ENCODE measurements around the gene EFHD2. TPM values are rescaled to one million over a fixed set of nuclear protein-coding genes. Genes with fewer than 3 reads are reported as not detected.

The EFHD2 gene
- total and polyA plus RNA-seq, 2 of the 8 experiments (the other 6 are each of a cell fraction or from before 2014, with no cell fraction given), result 24.4 to 25.1 TPM

DNA sequence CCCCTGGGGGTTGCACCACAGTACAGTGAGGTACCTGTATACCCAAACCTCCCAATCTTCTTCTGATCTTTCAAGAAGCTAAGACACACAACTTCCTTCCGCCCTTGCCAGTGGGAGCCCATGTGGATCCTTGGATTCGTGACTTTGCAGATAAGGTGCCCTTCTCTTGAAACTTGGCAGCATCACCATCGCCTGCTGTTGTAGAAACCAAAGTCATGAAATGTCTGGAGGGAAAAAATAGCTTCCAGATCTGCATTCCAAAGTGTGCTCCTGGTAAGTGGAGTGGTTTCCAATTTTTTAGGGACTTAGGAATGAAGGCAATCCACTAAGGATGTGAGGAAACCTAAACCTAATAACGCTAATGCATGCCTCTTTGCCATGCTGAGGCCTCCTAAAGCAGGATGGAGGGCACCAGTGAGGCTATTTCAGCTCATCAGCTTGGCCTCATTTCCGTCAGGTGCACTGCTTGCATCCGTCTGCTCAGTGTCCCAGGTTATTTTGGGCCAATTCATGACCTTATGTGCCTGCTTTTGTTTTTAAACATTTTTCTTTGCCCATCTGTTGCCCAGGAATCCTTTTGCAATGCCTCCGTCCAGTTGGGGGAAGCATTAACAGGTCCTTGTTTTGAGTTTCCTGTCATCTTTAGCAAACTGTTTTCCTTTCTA is 8.2 kb upstream of the EFHD2 start:
- Histone ChIP-seq H2BK15ac (ENCODE audit: low read length) (no peak overlapping the region), H3K56ac (replicated peaks; ENCODE audit: insufficient read length, low read depth, low read length) (no peak overlapping the region), H2BK5ac (ENCODE audit: low read depth, low read length) (no peak overlapping the region), H2BK120ac (replicated peaks; ENCODE audit: low read depth, low read length) (no peak overlapping the region), H2BK12ac (ENCODE audit: low read depth, low read length) (no peak overlapping the region; the same call in 1 of the 2 replicates), H3K27me3 (replicated peaks in 1 of 4; ENCODE audit: control insufficient read depth in 3 of 4, extremely low read depth in 1 of 4, insufficient read depth in 3 of 4, low read length in 3 of 4) (no peaks in the 10 kb centered on the region; a peak in 2 of 7 replicates), H3K9me3 (ENCODE audit: insufficient read depth in 2 of 2, low read depth in 1 of 2, low read length in 1 of 2) (peaks cover 0 to 9% of the 10 kb centered on the region in 2 experiments; a peak in 2 of 4 replicates), H3K23ac (ENCODE audit: insufficient read length) (no peak overlapping the region), H3K4ac (replicated peaks; ENCODE audit: insufficient read length, low read depth, low read length) (no peak overlapping the region), H3K9ac (replicated peaks in 1 of 4; ENCODE audit: extremely low read depth in 1 of 4, low read depth in 3 of 4, low read length in 3 of 4) (no peak overlapping the region), H3K4me2 (ENCODE audit: insufficient read depth in 1 of 2, low read depth in 2 of 2, low read length in 2 of 2) (no peak overlapping the region), H4K20me1 (replicated peaks in 1 of 2; ENCODE audit: control insufficient read depth in 1 of 2, insufficient read depth in 2 of 2, low read length in 2 of 2) (no peaks in the 10 kb centered on the region), H3K14ac (ENCODE audit: insufficient read length) (no peak overlapping the region), H2AFZ (ENCODE audit: low read length) (no peak overlapping the region), H3K79me2 (ENCODE audit: control insufficient read depth in 1 of 2, insufficient read depth in 2 of 2, low read length in 2 of 2) (no peaks in the 10 kb centered on the region), H4K91ac (replicated peaks; ENCODE audit: insufficient read length, low read length) (no peak overlapping the region), H3K36me3 (ENCODE audit: control insufficient read depth in 2 of 4, insufficient read depth in 4 of 4, low read length in 3 of 4) (no peaks in the 10 kb centered on the region), H3K27ac (ENCODE audit: low read depth, low read length) (no peak overlapping the region), H4K8ac (ENCODE audit: extremely low read depth, insufficient read depth, low read length) (no peak overlapping the region), H3K79me1 (ENCODE audit: low read depth, low read length) (no peaks in the 10 kb centered on the region), H4K5ac (ENCODE audit: insufficient read length, low read depth, low read length) (no peak overlapping the region), H3K23me2 (ENCODE audit: low read depth, low read length) (no peaks in the 10 kb centered on the region), H3K18ac (ENCODE audit: extremely low read depth, low read length) (no peak overlapping the region), H2BK20ac (ENCODE audit: low read length) (no peak overlapping the region), H3K4me1 (replicated peaks in 1 of 4; ENCODE audit: control insufficient read depth in 3 of 4, insufficient read depth in 4 of 4, low read length in 3 of 4) (no peaks in the 10 kb centered on the region), H2AK5ac (ENCODE audit: low read depth, low read length) (0 out of 2 replicates have a peak overlapping the region, but pooled peaks have one; percentile 39), H3K4me3 (ENCODE audit: extremely low read depth in 1 of 4, insufficient read depth in 2 of 4, low read depth in 3 of 4, low read length in 4 of 4) (no peak overlapping the region)
- WGBS, 2 experiments (ENCODE audit: extremely low coverage in 1 of 2, insufficient coverage in 1 of 2, insufficient read length in 1 of 2, insufficient replicate concordance in 2 of 2, low coverage in 1 of 2, low lambda C conversion rate in 2 of 2, missing lambda C conversion rate in 1 of 2), result 91% methylated on average over 7 of the region's 7 CpGs; no CpG with 5 or more reads in 1 of the 2 experiments
- FAIRE-seq (no peak), DNase-seq (ENCODE audit: low read depth in 1 of 2, low spot score in 2 of 2) (no peak)
- CTCF ChIA-PET (ENCODE audit: partially characterized antibody), result interaction anchor here (0.8 to 3.8 kb wide), 6 partner anchors 11 to 79 kb away, joined by 3 to 11 read pairs (median 3); no protein-coding TSS in a partner anchor
- POLR2A ChIA-PET (ENCODE audit: partially characterized antibody), result interaction anchor here (1.7 kb wide), 1 partner anchor 17 kb away, joined by 3 read pairs; no protein-coding TSS in a partner anchor
- TF ChIP-seq USF2 (IDR thresholded peaks at IDR 0.05; ENCODE audit: low read length), result no peak
- no peak for TF ChIP-seq SP4 (IDR thresholded peaks at IDR 0.05; ENCODE audit: low read length)
- TF ChIP-seq HDAC6 (IDR thresholded peaks at IDR 0.05; ENCODE audit: low read depth, low read length), result no peak
- TF ChIP-seq CREB1 (IDR thresholded peaks at IDR 0.05), result no peak
- TF ChIP-seq BACH1 (IDR thresholded peaks at IDR 0.05; ENCODE audit: low read length), result no peak
- no peak for TF ChIP-seq MAFK (IDR thresholded peaks at IDR 0.05; ENCODE audit: low read depth, low read length)
- no peak for TF ChIP-seq NANOG (IDR thresholded peaks at IDR 0.05; ENCODE audit: insufficient read depth, low read depth, low read length, poor library complexity, severe bottlenecking)
- TF ChIP-seq, protein P1, sequence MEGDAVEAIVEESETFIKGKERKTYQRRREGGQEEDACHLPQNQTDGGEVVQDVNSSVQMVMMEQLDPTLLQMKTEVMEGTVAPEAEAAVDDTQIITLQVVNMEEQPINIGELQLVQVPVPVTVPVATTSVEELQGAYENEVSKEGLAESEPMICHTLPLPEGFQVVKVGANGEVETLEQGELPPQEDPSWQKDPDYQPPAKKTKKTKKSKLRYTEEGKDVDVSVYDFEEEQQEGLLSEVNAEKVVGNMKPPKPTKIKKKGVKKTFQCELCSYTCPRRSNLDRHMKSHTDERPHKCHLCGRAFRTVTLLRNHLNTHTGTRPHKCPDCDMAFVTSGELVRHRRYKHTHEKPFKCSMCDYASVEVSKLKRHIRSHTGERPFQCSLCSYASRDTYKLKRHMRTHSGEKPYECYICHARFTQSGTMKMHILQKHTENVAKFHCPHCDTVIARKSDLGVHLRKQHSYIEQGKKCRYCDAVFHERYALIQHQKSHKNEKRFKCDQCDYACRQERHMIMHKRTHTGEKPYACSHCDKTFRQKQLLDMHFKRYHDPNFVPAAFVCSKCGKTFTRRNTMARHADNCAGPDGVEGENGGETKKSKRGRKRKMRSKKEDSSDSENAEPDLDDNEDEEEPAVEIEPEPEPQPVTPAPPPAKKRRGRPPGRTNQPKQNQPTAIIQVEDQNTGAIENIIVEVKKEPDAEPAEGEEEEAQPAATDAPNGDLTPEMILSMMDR (IDR thresholded peaks at IDR 0.05; ENCODE audit: control extremely low read depth in 1 of 3, insufficient read depth in 1 of 3, low read depth in 1 of 3, low read length in 3 of 3), result no peak
- no peak for TF ChIP-seq GTF2F1 (IDR thresholded peaks at IDR 0.05; ENCODE audit: borderline replicate concordance, low read depth, low read length)
- TF ChIP-seq SIRT6 (IDR thresholded peaks at IDR 0.05; ENCODE audit: low read length), result no peak

Measured in H1 (cell line).